GM23338 (cell line): ENCODE measurements around the gene GNAI2.

ENCODE experiments used
- EZH2 ChIP-seq: fragments of 200-600 bp; sonication (generic); IDR thresholded peaks from one replicate; pipeline ENCODE4 v1.8.0; 2017; ENCODE audit warnings: antibody characterized with exemption, mild to moderate bottlenecking, low read depth; ENCODE audit not compliant: unreplicated experiment
- EZH2phosphoT487 ChIP-seq: fragments of 200-600 bp; sonication (generic); IDR thresholded peaks from one replicate; pipeline ENCODE4 v1.8.1; 2018; ENCODE audit warnings: antibody characterized with exemption; ENCODE audit not compliant: unreplicated experiment
- TF ChIP-seq, protein P1 (sequence below), 2 experiments: fragments of 200-600 bp in 1 of 2; sonication (generic) in 1 of 2; conservative IDR thresholded peaks; 2 replicates each; pipeline versions ENCODE4 v1.5.1 to v1.6.1; 2016 to 2017; ENCODE audit warnings: antibody characterized with exemption in 2 of 2, low read depth in 2 of 2, mild to moderate bottlenecking in 2 of 2, moderate library complexity in 1 of 2

DNA sequence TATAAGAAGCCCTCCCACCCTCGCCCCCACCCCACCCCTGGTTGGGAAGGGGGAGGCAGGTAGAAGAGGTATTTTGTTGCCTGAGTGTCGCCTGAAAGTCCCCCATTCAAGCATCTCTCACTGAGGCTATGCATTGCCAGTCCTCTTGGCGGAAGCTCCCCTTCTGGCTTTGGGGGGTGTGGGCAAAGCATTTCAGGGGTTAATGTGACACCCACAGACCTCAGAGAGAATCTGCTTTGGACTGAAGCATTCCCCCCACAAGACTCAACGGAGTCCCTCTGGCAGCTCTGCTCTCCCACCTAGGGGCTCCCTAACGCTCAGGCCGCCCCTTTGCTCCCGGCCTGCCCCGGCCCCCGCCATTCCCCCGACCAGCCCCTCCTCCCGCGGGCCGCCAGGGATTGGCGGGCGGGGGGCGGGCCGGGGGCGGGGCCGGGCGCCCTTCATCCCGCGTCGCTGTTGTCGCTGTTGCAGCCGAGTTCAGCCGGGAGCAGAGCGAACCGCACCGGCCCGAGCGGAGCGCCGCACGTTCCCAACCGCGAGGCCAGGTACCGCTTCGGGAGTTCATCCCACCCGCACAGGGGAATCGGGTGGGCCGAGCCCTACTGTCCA lies 31.1 kb upstream of the GNAI2 start, which contains the start of gene SLC38A3:
- TF ChIP-seq, protein P1, sequence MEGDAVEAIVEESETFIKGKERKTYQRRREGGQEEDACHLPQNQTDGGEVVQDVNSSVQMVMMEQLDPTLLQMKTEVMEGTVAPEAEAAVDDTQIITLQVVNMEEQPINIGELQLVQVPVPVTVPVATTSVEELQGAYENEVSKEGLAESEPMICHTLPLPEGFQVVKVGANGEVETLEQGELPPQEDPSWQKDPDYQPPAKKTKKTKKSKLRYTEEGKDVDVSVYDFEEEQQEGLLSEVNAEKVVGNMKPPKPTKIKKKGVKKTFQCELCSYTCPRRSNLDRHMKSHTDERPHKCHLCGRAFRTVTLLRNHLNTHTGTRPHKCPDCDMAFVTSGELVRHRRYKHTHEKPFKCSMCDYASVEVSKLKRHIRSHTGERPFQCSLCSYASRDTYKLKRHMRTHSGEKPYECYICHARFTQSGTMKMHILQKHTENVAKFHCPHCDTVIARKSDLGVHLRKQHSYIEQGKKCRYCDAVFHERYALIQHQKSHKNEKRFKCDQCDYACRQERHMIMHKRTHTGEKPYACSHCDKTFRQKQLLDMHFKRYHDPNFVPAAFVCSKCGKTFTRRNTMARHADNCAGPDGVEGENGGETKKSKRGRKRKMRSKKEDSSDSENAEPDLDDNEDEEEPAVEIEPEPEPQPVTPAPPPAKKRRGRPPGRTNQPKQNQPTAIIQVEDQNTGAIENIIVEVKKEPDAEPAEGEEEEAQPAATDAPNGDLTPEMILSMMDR (conservative IDR thresholded peaks at IDR 0.05; ENCODE audit: low read depth in 2 of 2): no peak
- TF ChIP-seq EZH2 (no peak), EZH2phosphoT487 (no peak)
